ENCODE data around the gene TCEAL8. TPM values are rescaled to one million over a fixed set of nuclear protein-coding genes. Genes with fewer than 3 reads are reported as not detected.

The TCEAL8 gene
- total RNA-seq, 1 experiment from 2014 or later: 13.9 TPM

DNA sequence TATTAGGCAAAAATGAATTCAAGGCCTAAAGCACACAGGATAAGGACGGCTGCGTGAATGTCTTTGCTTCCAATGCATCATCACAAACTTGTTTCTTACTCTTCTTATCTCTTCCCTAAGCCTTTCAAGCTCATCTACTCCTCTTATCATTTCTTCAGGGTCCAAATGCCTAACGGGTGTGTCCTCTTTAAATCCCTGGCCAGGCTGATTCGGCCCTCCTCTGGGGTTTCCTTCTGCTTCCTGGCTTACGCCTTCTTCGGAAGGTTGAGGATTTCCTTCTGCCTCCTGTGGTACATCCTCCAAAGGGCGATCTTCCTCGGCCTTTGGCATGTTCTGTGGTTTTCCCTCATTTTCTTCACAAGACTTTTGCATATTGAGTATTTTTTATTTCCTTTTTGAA is 1.3 kb downstream of the TCEAL8 start:
- Histone ChIP-seq H3K9me3 (ENCODE audit: control insufficient read depth, insufficient read depth, low read depth, low read length) (no peaks in the 10 kb centered on the region), H3K4me1 (ENCODE audit: control insufficient read depth, insufficient read depth, low read length) (no peaks in the 10 kb centered on the region), H3K27me3 (ENCODE audit: control insufficient read depth, insufficient read depth, low read length) (no peaks in the 10 kb centered on the region), H3K4me3 (ENCODE audit: low read depth in 2 of 2, low read length in 2 of 2) (peak overlapping the region; percentile 63 to 88), H3K36me3 (ENCODE audit: control insufficient read depth, insufficient read depth, low read length) (no peaks in the 10 kb centered on the region), H3K27ac (ENCODE audit: low read length) (peak overlapping the region; percentile 69; the same call in 1 of the 2 replicates)
- BruUV-seq (replicated peaks): no TSS peak
- ChIA-PET CTCF (interaction anchor here (1.5 kb wide), 1 partner anchor 210 kb away, joined by 3 read pairs; no protein-coding TSS in a partner anchor), POLR2A (no interaction called here)
- intact Hi-C loops (cut with micrococcal nuclease; ENCODE audit: unreplicated experiment): no loop called here
- in situ Hi-C loops (cut with HindIII; ENCODE audit: low pct_unique_long_range_greater_than_20kb, low sequenced_read_pairs): no loop called here
- no peak for DNase-seq (ENCODE audit: low read depth, low spot score)
- TF ChIP-seq SIN3A (IDR thresholded peaks at IDR 0.05; ENCODE audit: borderline replicate concordance, insufficient read depth, low read depth, low read length) (no peak), POLR2AphosphoS5 (IDR thresholded peaks at IDR 0.05; ENCODE audit: low read depth, low read length) (no peak), TCF7L2 (IDR thresholded peaks at IDR 0.05; ENCODE audit: low read depth, low read length) (no peak)
- TF ChIP-seq, protein P1, sequence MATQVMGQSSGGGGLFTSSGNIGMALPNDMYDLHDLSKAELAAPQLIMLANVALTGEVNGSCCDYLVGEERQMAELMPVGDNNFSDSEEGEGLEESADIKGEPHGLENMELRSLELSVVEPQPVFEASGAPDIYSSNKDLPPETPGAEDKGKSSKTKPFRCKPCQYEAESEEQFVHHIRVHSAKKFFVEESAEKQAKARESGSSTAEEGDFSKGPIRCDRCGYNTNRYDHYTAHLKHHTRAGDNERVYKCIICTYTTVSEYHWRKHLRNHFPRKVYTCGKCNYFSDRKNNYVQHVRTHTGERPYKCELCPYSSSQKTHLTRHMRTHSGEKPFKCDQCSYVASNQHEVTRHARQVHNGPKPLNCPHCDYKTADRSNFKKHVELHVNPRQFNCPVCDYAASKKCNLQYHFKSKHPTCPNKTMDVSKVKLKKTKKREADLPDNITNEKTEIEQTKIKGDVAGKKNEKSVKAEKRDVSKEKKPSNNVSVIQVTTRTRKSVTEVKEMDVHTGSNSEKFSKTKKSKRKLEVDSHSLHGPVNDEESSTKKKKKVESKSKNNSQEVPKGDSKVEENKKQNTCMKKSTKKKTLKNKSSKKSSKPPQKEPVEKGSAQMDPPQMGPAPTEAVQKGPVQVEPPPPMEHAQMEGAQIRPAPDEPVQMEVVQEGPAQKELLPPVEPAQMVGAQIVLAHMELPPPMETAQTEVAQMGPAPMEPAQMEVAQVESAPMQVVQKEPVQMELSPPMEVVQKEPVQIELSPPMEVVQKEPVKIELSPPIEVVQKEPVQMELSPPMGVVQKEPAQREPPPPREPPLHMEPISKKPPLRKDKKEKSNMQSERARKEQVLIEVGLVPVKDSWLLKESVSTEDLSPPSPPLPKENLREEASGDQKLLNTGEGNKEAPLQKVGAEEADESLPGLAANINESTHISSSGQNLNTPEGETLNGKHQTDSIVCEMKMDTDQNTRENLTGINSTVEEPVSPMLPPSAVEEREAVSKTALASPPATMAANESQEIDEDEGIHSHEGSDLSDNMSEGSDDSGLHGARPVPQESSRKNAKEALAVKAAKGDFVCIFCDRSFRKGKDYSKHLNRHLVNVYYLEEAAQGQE (IDR thresholded peaks at IDR 0.05; ENCODE audit: insufficient read depth in 1 of 2, low read depth in 2 of 2, low read length in 1 of 2): no peak
- TF ChIP-seq, protein P2, sequence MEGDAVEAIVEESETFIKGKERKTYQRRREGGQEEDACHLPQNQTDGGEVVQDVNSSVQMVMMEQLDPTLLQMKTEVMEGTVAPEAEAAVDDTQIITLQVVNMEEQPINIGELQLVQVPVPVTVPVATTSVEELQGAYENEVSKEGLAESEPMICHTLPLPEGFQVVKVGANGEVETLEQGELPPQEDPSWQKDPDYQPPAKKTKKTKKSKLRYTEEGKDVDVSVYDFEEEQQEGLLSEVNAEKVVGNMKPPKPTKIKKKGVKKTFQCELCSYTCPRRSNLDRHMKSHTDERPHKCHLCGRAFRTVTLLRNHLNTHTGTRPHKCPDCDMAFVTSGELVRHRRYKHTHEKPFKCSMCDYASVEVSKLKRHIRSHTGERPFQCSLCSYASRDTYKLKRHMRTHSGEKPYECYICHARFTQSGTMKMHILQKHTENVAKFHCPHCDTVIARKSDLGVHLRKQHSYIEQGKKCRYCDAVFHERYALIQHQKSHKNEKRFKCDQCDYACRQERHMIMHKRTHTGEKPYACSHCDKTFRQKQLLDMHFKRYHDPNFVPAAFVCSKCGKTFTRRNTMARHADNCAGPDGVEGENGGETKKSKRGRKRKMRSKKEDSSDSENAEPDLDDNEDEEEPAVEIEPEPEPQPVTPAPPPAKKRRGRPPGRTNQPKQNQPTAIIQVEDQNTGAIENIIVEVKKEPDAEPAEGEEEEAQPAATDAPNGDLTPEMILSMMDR (IDR thresholded peaks at IDR 0.05): no peak
- ATAC-seq: no peak

DNA sequence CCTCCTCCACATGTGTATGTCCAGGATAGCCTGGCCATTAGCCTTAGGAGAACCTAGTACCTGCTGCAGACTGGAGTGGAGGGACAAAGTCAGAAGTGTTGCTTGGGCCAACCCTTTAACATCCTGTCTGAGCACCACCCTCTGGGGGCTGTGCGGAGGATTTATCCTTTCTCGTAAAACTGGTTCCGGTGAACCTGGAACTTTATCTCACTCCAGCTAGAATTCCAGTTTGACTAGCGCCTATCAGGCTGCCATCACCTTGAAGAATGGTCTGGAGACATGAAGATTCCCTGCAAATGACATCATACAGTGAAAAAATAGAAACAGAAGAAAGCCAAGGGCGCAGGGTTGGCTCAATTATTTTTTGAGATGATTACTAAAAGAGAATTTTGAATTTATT is 4.0 kb downstream of the TCEAL8 start:
- H3K27me3 ChIP-seq (ENCODE audit: control insufficient read depth, insufficient read depth, low read length): peaks cover 4% of the 10 kb centered on the region; the same call in 1 of the 2 replicates
- H3K4me3 ChIP-seq (ENCODE audit: low read depth in 2 of 2, low read length in 2 of 2): no peak overlapping the region
- no peak overlapping the region for H3K27ac ChIP-seq (ENCODE audit: low read length)
- H3K4me1 ChIP-seq (ENCODE audit: control insufficient read depth, insufficient read depth, low read length): no peaks in the 10 kb centered on the region
- intact Hi-C loops (cut with micrococcal nuclease; ENCODE audit: unreplicated experiment) (no loop called here), in situ Hi-C loops (cut with HindIII; ENCODE audit: low pct_unique_long_range_greater_than_20kb, low sequenced_read_pairs) (no loop called here)
- DNase-seq (ENCODE audit: low read depth, low spot score) (no peak), ATAC-seq (no peak)
- no peak for TF ChIP-seq TCF7L2 (IDR thresholded peaks at IDR 0.05; ENCODE audit: low read depth, low read length)
- TF ChIP-seq SIN3A (IDR thresholded peaks at IDR 0.05; ENCODE audit: borderline replicate concordance, insufficient read depth, low read depth, low read length): no peak
- TF ChIP-seq, protein P1 (IDR thresholded peaks at IDR 0.05; ENCODE audit: insufficient read depth in 1 of 2, low read depth in 2 of 2, low read length in 1 of 2): no peak
- no peak for TF ChIP-seq POLR2AphosphoS5 (IDR thresholded peaks at IDR 0.05; ENCODE audit: low read depth, low read length)
- TF ChIP-seq, protein P2 (IDR thresholded peaks at IDR 0.05): no peak
- ChIA-PET CTCF (no interaction called here), POLR2A (no interaction called here)
- no TSS peak for BruUV-seq (replicated peaks)
- H3K9me3 ChIP-seq (ENCODE audit: control insufficient read depth, insufficient read depth, low read depth, low read length): no peaks in the 10 kb centered on the region
- no peaks in the 10 kb centered on the region for H3K36me3 ChIP-seq (ENCODE audit: control insufficient read depth, insufficient read depth, low read length)

All from Panc1 (cell line).